ENCODE data around the gene BYSL. TPM values are rescaled to one million over a fixed set of nuclear protein-coding genes. Genes with fewer than 3 reads are reported as not detected.

BYSL gene
- total and polyA plus RNA-seq, 9 of the 15 experiments (the other 6 are each of a cell fraction or from before 2014, with no cell fraction given) = 22.2 to 92.3 (median 53.4) TPM

- peak; percentile 35 for TF ChIP-seq HNRNPLL (IDR thresholded peaks at IDR 0.05; ENCODE audit: low read depth, low read length, poor library complexity, severe bottlenecking)
- no peak for TF ChIP-seq ZBTB5 (IDR thresholded peaks at IDR 0.05)
- no peak for TF ChIP-seq ILF3 (IDR thresholded peaks at IDR 0.05; ENCODE audit: borderline replicate concordance)
- no peak for TF ChIP-seq RNF219 (CRISPR knock-in tag; IDR thresholded peaks at IDR 0.05)
- TF ChIP-seq, protein P1, sequence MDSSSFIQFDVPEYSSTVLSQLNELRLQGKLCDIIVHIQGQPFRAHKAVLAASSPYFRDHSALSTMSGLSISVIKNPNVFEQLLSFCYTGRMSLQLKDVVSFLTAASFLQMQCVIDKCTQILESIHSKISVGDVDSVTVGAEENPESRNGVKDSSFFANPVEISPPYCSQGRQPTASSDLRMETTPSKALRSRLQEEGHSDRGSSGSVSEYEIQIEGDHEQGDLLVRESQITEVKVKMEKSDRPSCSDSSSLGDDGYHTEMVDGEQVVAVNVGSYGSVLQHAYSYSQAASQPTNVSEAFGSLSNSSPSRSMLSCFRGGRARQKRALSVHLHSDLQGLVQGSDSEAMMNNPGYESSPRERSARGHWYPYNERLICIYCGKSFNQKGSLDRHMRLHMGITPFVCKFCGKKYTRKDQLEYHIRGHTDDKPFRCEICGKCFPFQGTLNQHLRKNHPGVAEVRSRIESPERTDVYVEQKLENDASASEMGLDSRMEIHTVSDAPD (CRISPR knock-in tag; IDR thresholded peaks at IDR 0.05) = peak; percentile 59; the same call in 1 of the 2 replicates
- TF ChIP-seq, protein P2, sequence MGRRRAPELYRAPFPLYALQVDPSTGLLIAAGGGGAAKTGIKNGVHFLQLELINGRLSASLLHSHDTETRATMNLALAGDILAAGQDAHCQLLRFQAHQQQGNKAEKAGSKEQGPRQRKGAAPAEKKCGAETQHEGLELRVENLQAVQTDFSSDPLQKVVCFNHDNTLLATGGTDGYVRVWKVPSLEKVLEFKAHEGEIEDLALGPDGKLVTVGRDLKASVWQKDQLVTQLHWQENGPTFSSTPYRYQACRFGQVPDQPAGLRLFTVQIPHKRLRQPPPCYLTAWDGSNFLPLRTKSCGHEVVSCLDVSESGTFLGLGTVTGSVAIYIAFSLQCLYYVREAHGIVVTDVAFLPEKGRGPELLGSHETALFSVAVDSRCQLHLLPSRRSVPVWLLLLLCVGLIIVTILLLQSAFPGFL (CRISPR knock-in tag; IDR thresholded peaks at IDR 0.05) = no peak
- peak; percentile 74; the same call in 1 of the 2 replicates for TF ChIP-seq ZBTB2 (IDR thresholded peaks at IDR 0.05)
- no peak for TF ChIP-seq ZNF146 (CRISPR knock-in tag; IDR thresholded peaks at IDR 0.05; ENCODE audit: unreplicated experiment)
- TF ChIP-seq PHF8 (IDR thresholded peaks at IDR 0.05; ENCODE audit: borderline replicate concordance, low read length) = no peak
- no peak; a peak in 1 of 4 replicates for TF ChIP-seq NRF1 (conservative IDR thresholded peaks at IDR 0.05 in 1 of 2, IDR thresholded peaks at IDR 0.05 in 1 of 2)
- TF ChIP-seq MBD2 (IDR thresholded peaks at IDR 0.05; ENCODE audit: borderline replicate concordance, low read depth) = peak; percentile 29; the same call in 1 of the 2 replicates
- peak; percentile 80; the same call in 1 of the 2 replicates for TF ChIP-seq MTA3 (IDR thresholded peaks at IDR 0.05; ENCODE audit: borderline replicate concordance)
- TF ChIP-seq U2AF1 (optimal IDR thresholded peaks at IDR 0.05; ENCODE audit: low read depth, low read length) = no peak
- TF ChIP-seq GTF2E2 (tag; IDR thresholded peaks at IDR 0.05) = no peak
- TF ChIP-seq SRSF9 (IDR thresholded peaks at IDR 0.05; ENCODE audit: borderline replicate concordance, low read depth, low read length) = no peak
- TF ChIP-seq PRMT5 (CRISPR knock-in tag; IDR thresholded peaks at IDR 0.05) = no peak
- peak; percentile 54 to 95 for TF ChIP-seq RCOR1 (IDR thresholded peaks at IDR 0.05; ENCODE audit: borderline replicate concordance in 1 of 2, low read depth in 2 of 2, low read length in 2 of 2)
- no peak for TF ChIP-seq ZFX (CRISPR knock-in tag; IDR thresholded peaks at IDR 0.05)
- peak; percentile 37; the same call in 1 of the 2 replicates for TF ChIP-seq EP400 (IDR thresholded peaks at IDR 0.05)
Observed at GRCh38 chr6:41936073-41936837, 15.0 kb downstream of the BYSL start (continued).
